ENCODE data around the gene MED6. TPM values are rescaled to one million over a fixed set of nuclear protein-coding genes. Genes with fewer than 3 reads are reported as not detected.
A peak's percentile ranks its signal among the peaks of the same experiment; 100 is the strongest.

The MED6 gene
- total RNA-seq, 2 donors from 2014 or later, result 22.4 to 29.8 TPM

DNA sequence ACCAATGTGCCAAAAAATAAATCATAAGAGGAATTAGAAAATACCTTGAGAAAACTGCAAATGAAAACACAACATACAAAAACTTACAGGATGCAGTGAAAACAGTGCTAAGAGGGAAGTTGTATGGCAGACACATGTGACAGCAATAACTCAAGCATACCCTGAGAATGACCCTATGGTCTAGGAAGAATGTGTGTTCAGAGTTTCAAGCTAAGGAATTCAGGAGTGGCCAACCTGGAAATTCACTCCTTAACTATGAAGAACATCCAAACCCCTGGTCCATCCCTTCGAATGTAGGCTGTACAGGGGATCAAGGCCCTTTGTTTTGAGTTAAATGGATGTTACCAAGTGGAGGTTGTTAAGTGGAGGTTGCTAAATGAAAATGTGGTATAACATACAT, 24.5 kb upstream of the MED6 start:
- WGBS, 2 donors, result 33 to 46% methylated on average over 1 of the region's 1 CpG
- no peaks in the 10 kb centered on the region for H3K27me3 ChIP-seq
- no peak for ATAC-seq
- H3K36me3 ChIP-seq (replicated peaks in 1 of 2; ENCODE audit: insufficient read depth in 1 of 2, low read depth in 2 of 2), result no peaks in the 10 kb centered on the region
- no peak overlapping the region for H3K27ac ChIP-seq
- TF ChIP-seq, protein P1, sequence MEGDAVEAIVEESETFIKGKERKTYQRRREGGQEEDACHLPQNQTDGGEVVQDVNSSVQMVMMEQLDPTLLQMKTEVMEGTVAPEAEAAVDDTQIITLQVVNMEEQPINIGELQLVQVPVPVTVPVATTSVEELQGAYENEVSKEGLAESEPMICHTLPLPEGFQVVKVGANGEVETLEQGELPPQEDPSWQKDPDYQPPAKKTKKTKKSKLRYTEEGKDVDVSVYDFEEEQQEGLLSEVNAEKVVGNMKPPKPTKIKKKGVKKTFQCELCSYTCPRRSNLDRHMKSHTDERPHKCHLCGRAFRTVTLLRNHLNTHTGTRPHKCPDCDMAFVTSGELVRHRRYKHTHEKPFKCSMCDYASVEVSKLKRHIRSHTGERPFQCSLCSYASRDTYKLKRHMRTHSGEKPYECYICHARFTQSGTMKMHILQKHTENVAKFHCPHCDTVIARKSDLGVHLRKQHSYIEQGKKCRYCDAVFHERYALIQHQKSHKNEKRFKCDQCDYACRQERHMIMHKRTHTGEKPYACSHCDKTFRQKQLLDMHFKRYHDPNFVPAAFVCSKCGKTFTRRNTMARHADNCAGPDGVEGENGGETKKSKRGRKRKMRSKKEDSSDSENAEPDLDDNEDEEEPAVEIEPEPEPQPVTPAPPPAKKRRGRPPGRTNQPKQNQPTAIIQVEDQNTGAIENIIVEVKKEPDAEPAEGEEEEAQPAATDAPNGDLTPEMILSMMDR (IDR thresholded peaks at IDR 0.05), result no peak
- TF ChIP-seq POLR2A (IDR thresholded peaks at IDR 0.05), result no peak
- peaks cover 0 to 5% (median 0%) of the 10 kb centered on the region in 3 donors for H3K9me3 ChIP-seq
- H3K4me3 ChIP-seq, result no peak overlapping the region
- DNase-seq, result no peak
- intact Hi-C loops (cut with DNase I), result loop anchor here (10.0 kb wide), 1 partner anchor 90 kb away; no protein-coding TSS in a partner anchor
- H3K4me1 ChIP-seq, result no peaks in the 10 kb centered on the region

DNA sequence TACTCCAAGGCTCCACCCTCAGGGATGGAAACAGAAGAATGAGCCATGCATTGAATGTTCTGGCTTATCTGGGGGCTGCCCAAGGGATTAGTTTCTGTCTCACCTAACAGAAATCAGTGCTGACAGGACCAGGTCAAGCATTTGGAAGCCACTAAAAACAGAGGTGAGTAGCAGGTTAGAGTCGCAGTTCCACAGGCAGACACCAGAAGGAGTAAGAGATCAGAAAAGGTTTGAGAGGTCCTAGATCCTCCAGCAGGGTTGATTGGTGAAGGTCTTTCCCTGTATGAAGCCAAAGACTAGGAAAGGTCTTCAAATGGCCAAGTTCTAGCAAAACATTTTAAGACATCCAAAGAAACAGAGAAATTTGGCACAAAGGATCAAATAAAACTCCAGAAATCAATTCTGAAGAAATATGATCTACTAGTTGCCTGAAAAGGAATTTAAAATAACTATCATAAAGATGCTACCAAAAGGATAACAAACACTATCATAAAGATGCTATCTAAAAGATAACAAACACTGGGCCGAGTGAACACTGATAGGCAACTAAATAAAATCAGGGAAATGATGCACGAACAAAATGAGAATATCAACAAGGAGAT, 21.8 kb upstream of the MED6 start:
- 15 to 40% methylated on average over 3 of the region's 3 CpGs for WGBS, 2 donors
- peak; percentile 42 to 70 (median 60) for DNase-seq
- peak; percentile 80 for ATAC-seq
- H3K36me3 ChIP-seq (replicated peaks in 1 of 2; ENCODE audit: insufficient read depth in 1 of 2, low read depth in 2 of 2), result no peaks in the 10 kb centered on the region
- H3K27ac ChIP-seq, result no peak overlapping the region
- H3K27me3 ChIP-seq, result no peaks in the 10 kb centered on the region
- intact Hi-C loops (cut with DNase I), result loop anchor here (10.0 kb wide), 1 partner anchor 93 kb away; no protein-coding TSS in a partner anchor
- H3K4me1 ChIP-seq, result no peaks in the 10 kb centered on the region
- TF ChIP-seq POLR2A (IDR thresholded peaks at IDR 0.05), result no peak
- TF ChIP-seq, protein P1 (IDR thresholded peaks at IDR 0.05), result peak; percentile 36 to 91 (median 72)
- peaks cover 0 to 3% (median 0%) of the 10 kb centered on the region in 3 donors for H3K9me3 ChIP-seq
- H3K4me3 ChIP-seq, result no peak overlapping the region

DNA sequence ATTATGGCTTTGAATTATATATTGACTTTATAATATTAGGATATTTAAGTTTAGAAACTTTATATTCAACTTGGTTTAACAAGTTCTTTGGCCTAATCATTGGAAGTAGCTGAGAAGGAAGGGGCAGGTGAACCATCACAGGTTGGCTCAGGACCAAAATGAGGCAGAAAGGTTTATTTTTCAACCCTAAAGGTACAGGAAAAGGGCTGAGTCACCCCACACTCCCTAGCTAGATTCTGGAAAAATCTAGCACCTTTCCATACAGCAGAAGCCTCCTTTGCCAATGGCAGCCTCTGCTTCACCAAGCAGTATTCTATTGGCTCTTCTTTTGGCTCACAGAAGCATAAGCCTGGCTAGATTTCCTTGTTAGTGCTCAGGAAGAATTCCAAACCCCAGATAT, 19.3 kb upstream of the MED6 start:
- Histone ChIP-seq H3K4me3 (no peak overlapping the region), H3K27ac (no peak overlapping the region), H3K27me3 (no peaks in the 10 kb centered on the region), H3K4me1 (no peaks in the 10 kb centered on the region), H3K36me3 (replicated peaks in 1 of 2; ENCODE audit: insufficient read depth in 1 of 2, low read depth in 2 of 2) (no peaks in the 10 kb centered on the region), H3K9me3 (no peaks in the 10 kb centered on the region)
- intact Hi-C loops (cut with DNase I), result loop anchor here (10.0 kb wide), 1 partner anchor 95 kb away; no protein-coding TSS in a partner anchor
- no peak for DNase-seq
- no peak for ATAC-seq
- no peak for TF ChIP-seq POLR2A (IDR thresholded peaks at IDR 0.05)

GRCh38 chr14:70618314-70618713, 17.9 kb upstream of the MED6 start:
- no peaks in the 10 kb centered on the region for H3K4me1 ChIP-seq
- H3K4me3 ChIP-seq, result no peak overlapping the region
- no peak for TF ChIP-seq POLR2A (IDR thresholded peaks at IDR 0.05)
- TF ChIP-seq, protein P1 (IDR thresholded peaks at IDR 0.05), result no peak
- H3K9me3 ChIP-seq, result no peaks in the 10 kb centered on the region
- H3K36me3 ChIP-seq (replicated peaks in 1 of 2; ENCODE audit: insufficient read depth in 1 of 2, low read depth in 2 of 2), result no peaks in the 10 kb centered on the region
- H3K27me3 ChIP-seq, result no peaks in the 10 kb centered on the region
- H3K27ac ChIP-seq, result no peak overlapping the region
- intact Hi-C loops (cut with DNase I), result no loop called here
- 46 to 57% methylated on average over 2 of the region's 2 CpGs for WGBS, 2 donors
- DNase-seq (no peak), ATAC-seq (no peak)

DNA sequence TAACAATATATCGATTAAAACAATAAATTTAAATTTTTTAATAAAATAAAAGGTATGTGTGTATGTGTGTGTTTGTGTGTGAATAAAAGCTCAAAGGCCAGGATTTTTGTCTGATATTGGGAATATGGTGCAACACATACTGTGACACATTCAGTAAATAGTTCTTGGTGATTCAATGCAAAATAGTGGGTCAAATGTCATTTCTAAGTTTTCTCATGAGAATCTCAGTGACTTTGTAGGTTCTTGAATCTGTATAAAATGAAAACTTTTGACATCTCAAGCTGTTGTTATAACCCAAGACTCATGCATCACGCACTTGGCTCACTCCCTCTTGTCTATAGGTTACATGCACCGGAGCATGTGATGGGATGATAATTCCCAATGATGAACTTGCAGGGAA, 16.2 kb upstream of the MED6 start:
- Histone ChIP-seq H3K4me3 (no peak overlapping the region), H3K36me3 (replicated peaks in 1 of 2; ENCODE audit: insufficient read depth in 1 of 2, low read depth in 2 of 2) (no peaks in the 10 kb centered on the region), H3K27ac (no peak overlapping the region), H3K27me3 (no peaks in the 10 kb centered on the region), H3K4me1 (no peaks in the 10 kb centered on the region), H3K9me3 (no peaks in the 10 kb centered on the region)
- 77 to 81% methylated on average over 3 of the region's 3 CpGs for WGBS, 2 donors
- ATAC-seq (no peak), DNase-seq (no peak)
- no peak for TF ChIP-seq POLR2A (IDR thresholded peaks at IDR 0.05)
- TF ChIP-seq, protein P1 (IDR thresholded peaks at IDR 0.05), result no peak
- intact Hi-C loops (cut with DNase I), result no loop called here
